NCI-H2171 (cell line): ENCODE measurements around the gene COX7C.
A peak's percentile ranks its signal among the peaks of the same experiment; 100 is the strongest.
"Not testable (repeated sequence)": the region's sequence is repeated elsewhere in the genome, so short reads cannot be mapped to it uniquely, and the experiment has no call there.

Experiments
- DNase-seq: peaks from one replicate; lab custom pipeline; 2025; lab: John Stamatoyannopoulos, UW

COX7C gene

GRCh38 chr5:86617756-86618576, at the start of gene COX7C:
Gene COX7C (plus strand): TSS chr5:86617941. CDS start chr5:86618056, 115 bp downstream.
- DNase-seq, result peak; percentile 86

GRCh38 chr5:86569522-86570426, 48.0 kb upstream of the COX7C start:
- not testable (repeated sequence) for DNase-seq

GRCh38 chr5:86570427-86571083, 47.2 kb upstream of the COX7C start:
- DNase-seq, result no peak

- not testable (repeated sequence) for DNase-seq
These were observed 46.6 kb upstream of the COX7C start for GRCh38 chr5:86571109-86571508.

- DNase-seq, result no peak
These were observed 44.8 kb upstream of the COX7C start for GRCh38 chr5:86572825-86573517.

- DNase-seq, result no peak
These were observed 38.2 kb upstream of the COX7C start for GRCh38 chr5:86579502-86579901.

GRCh38 chr5:86596476-86596875, 21.3 kb upstream of the COX7C start:
- no peak for DNase-seq

- no peak for DNase-seq
These were observed 11.9 kb upstream of the COX7C start for GRCh38 chr5:86605881-86606280.

- DNase-seq, result no peak
These were observed 4.3 kb upstream of the COX7C start for GRCh38 chr5:86613455-86613854.

- DNase-seq, result no peak
These were observed 409 bp upstream of the COX7C start for GRCh38 chr5:86617309-86617755.

GRCh38 chr5:86623785-86624483, 6.2 kb downstream of the COX7C start:
- no peak for DNase-seq

GRCh38 chr5:86625148-86625547, 7.4 kb downstream of the COX7C start:
- DNase-seq, result no peak

GRCh38 chr5:86626149-86626548, 8.4 kb downstream of the COX7C start:
- no peak for DNase-seq

GRCh38 chr5:86631165-86631564, 13.4 kb downstream of the COX7C start:
- DNase-seq, result no peak

GRCh38 chr5:86640998-86641397, 23.3 kb downstream of the COX7C start:
- no peak for DNase-seq

GRCh38 chr5:86644843-86645242, 27.1 kb downstream of the COX7C start:
- no peak for DNase-seq

- DNase-seq, result no peak
These were observed 28.1 kb downstream of the COX7C start for GRCh38 chr5:86645885-86646284.

GRCh38 chr5:86646671-86647070, 28.9 kb downstream of the COX7C start:
- no peak for DNase-seq

GRCh38 chr5:86649832-86650505, 32.2 kb downstream of the COX7C start:
- DNase-seq, result no peak

- DNase-seq, result not testable (repeated sequence)
These were observed 43.0 kb downstream of the COX7C start for GRCh38 chr5:86660771-86661170.
